Lower leg skin (tissue), 4 donors: ENCODE measurements around the gene HLA-DOA. TPM values are rescaled to one million over a fixed set of nuclear protein-coding genes. Genes with fewer than 3 reads are reported as not detected.

ENCODE experiments used
- DNase-seq, 2 donors: peaks; one replicate each; pipeline ENCODE4 v3.0.0-alpha.2; 2019; ENCODE audit warnings: low spot score in 2 of 2
- H3K4me3 ChIP-seq: fragments of 200-600 bp; sonication (generic); 2 replicates; pipeline ENCODE4 v1.5.1; 2017; ENCODE audit warnings: mild to moderate bottlenecking, low read depth; ENCODE audit not compliant: poor library complexity, severe bottlenecking
- POLR2A ChIP-seq, 2 donors: fragments of 450-650 bp; IDR thresholded peaks; one replicate each; pipeline ENCODE4 v1.6.1; 2016 to 2017; ENCODE audit warnings: antibody characterized with exemption in 2 of 2, mild to moderate bottlenecking in 1 of 2, moderate library complexity in 1 of 2
- WGBS, 2 donors: methylation state at CpG; one replicate each; pipeline ENCODE4 v1.1.5; 2018; 5-methylcytosine and 5-hydroxymethylcytosine counted together
- intact Hi-C: fragments of 100-400 bp; cut with DNase I; formaldehyde crosslinking; loops from one replicate; pipeline ENCODE4 v1.15.0; 2023; ENCODE audit warnings: low total_unique reads
- total RNA-seq, 4 donors: library from RNA; depleted of rRNA; stranded (reverse); fragments of >200 nt; gene quantifications; one replicate each; pipeline ENCODE4 v1.1.0, GENCODE V29; 2016
- TF ChIP-seq, protein P1 (sequence below), 3 donors: fragments of 450-650 bp; IDR thresholded peaks; one replicate each; pipeline ENCODE4 v1.5.1; 2016; ENCODE audit warnings: antibody characterized with exemption in 3 of 3, mild to moderate bottlenecking in 3 of 3, moderate library complexity in 2 of 3

HLA-DOA gene
- 10 to 100 TPM in 3 of 4 donors, 1 to 10 TPM in 1; 4.3 to 47.9 (median 13.4) TPM for total RNA-seq

DNA sequence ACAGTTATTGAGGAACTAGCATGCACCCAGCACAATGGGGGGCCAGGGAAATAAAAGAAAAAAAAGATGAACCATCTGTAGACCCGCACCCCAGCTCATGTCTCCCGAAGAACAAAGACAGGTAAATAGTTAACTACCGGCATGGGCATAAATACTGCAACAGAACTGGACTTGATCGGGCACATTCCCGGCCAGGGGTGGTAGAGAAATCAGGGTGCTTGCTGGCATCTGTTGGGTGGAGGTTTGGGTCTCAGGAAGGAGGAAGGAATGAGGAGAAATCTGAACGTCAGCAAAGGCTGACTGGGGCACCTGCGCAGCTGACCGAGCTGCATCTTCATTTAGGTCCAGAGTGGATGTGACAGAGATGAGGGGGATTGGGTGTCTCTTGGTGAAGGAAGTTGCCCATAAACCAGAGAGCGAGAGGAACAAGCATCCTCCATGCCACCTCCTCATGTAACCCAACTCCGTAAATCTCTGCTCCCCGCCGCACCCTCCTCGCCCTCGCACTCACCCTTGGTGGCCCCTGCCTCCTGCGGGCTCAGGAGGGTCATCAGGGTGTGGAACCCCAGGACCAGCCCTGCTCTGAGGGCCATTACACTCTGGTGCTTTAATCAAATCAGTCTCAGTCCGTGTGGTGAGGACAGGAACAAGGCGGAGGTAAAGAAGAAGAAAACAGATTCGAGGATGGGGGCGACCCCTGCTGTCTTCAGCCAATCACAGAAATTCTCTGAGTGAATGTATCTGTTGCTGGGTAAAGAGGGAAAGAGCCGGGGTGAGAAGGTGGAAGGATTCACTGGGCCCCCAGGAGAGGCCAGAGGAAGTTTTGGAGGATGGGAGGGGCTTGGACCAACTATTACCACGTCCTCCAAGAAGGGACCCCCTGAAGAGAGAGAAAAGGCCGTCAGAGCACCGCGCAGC lies at the start of gene HLA-DOA:
HLA-DOA (minus strand) TSS at position 648 of the 918 bp plus-strand sequence.
- intact Hi-C loops, result no loop called here
- TF ChIP-seq, protein P1, sequence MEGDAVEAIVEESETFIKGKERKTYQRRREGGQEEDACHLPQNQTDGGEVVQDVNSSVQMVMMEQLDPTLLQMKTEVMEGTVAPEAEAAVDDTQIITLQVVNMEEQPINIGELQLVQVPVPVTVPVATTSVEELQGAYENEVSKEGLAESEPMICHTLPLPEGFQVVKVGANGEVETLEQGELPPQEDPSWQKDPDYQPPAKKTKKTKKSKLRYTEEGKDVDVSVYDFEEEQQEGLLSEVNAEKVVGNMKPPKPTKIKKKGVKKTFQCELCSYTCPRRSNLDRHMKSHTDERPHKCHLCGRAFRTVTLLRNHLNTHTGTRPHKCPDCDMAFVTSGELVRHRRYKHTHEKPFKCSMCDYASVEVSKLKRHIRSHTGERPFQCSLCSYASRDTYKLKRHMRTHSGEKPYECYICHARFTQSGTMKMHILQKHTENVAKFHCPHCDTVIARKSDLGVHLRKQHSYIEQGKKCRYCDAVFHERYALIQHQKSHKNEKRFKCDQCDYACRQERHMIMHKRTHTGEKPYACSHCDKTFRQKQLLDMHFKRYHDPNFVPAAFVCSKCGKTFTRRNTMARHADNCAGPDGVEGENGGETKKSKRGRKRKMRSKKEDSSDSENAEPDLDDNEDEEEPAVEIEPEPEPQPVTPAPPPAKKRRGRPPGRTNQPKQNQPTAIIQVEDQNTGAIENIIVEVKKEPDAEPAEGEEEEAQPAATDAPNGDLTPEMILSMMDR (IDR thresholded peaks at IDR 0.05), result no peak
- TF ChIP-seq POLR2A (IDR thresholded peaks at IDR 0.05), result no peak
- no peak within 1 kb of the TSS for H3K4me3 ChIP-seq

DNA sequence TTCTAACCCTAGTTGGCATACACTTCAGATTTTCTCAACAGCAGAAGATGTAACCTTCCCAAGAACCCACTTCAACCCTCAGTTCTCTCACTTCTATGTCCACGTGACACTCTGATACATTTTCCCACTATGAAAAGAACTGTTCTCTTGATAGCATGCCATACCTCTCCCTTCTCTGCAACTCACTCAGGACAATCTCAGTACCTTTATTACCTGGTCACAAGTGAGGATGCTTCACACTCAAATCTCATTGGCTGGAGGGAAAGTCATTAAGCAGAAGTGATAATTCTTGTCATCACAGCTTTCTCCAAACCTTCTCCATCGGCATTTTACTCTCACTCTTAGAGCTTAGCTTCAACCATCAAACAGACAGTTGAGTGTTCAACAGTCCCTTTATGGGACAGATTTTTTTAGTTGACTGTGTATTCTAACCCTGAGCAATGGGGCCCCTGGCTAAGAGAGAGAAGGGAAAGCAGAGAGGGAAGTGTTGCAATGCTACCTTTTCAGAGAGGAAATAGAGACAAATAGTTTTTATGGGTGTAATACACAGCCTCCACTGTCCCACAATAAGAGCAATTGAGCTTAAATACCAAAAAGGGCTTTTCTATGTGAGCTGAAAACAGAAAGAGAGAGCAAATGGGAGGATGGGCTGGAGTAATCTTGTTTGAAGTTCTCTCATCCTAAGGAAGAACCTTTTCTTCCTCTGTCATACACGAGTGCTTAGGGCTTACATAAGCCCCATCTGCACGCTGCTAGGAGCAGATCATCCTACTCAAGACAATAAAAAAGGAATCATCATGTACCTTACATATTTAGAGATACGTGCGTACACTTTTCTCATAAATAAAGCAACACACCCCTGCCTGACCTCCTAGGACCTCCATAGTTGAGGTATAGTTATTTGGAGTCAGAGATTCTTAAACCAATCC lies 48.1 kb upstream of the HLA-DOA start:
- WGBS, 2 donors, result 42 to 67% methylated on average over 6 of the region's 6 CpGs
- H3K4me3 ChIP-seq, result no peak overlapping the region
- TF ChIP-seq, protein P1 (IDR thresholded peaks at IDR 0.05), result no peak
- TF ChIP-seq POLR2A (IDR thresholded peaks at IDR 0.05), result no peak
- DNase-seq, result no peak
- intact Hi-C loops, result no loop called here

More for the DNA sequence above, at the start of gene HLA-DOA:
- no peak for DNase-seq
- WGBS, 2 donors, result 17 to 35% methylated on average over 24 of the region's 24 CpGs

DNA sequence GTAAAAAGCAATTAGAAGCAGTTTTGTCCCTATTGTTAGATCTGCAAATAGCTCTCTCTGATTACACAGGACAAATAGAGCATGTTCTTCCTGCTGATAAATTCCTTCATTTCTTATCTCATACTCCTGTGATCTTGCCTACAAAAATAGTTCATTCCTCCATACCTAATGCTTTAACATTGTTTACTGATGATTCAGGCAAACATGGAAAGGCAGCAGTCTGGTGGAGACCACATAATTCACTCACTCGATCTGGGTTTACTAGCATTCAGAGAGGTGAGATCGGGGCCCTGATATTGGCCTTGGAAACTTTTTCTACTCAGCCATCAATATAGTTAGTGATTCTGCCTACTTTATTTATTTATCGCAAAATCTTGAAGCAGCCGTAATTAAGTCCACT lies 43.8 kb upstream of the HLA-DOA start:
- H3K4me3 ChIP-seq, result no peak overlapping the region
- DNase-seq, result no peak
- TF ChIP-seq POLR2A (IDR thresholded peaks at IDR 0.05), result no peak
- TF ChIP-seq, protein P1 (IDR thresholded peaks at IDR 0.05), result no peak
- intact Hi-C loops, result no loop called here
- 60 to 70% methylated on average over 4 of the region's 4 CpGs for WGBS, 2 donors

DNA sequence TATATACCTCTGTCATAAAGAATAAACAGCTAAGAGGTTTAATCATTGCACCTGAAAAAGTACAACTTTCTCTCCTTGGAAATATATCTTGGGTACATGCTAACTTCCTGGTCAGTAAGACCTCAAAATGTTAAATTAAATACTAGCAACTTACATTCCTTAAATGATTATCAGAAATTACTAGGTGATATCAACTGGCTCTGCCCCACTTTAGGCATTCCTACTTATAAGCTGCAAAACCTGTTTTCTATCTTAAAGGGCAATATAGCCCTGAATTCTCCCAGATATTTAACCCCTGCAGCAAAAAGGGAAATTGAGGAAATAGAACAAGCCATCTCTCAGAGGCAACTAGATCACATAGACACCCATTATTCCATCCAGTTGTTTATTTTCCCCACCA lies 43.2 kb upstream of the HLA-DOA start:
- no peak for TF ChIP-seq POLR2A (IDR thresholded peaks at IDR 0.05)
- TF ChIP-seq, protein P1 (IDR thresholded peaks at IDR 0.05), result no peak
- no peak for DNase-seq
- intact Hi-C loops, result no loop called here
- H3K4me3 ChIP-seq, result no peak overlapping the region

DNA sequence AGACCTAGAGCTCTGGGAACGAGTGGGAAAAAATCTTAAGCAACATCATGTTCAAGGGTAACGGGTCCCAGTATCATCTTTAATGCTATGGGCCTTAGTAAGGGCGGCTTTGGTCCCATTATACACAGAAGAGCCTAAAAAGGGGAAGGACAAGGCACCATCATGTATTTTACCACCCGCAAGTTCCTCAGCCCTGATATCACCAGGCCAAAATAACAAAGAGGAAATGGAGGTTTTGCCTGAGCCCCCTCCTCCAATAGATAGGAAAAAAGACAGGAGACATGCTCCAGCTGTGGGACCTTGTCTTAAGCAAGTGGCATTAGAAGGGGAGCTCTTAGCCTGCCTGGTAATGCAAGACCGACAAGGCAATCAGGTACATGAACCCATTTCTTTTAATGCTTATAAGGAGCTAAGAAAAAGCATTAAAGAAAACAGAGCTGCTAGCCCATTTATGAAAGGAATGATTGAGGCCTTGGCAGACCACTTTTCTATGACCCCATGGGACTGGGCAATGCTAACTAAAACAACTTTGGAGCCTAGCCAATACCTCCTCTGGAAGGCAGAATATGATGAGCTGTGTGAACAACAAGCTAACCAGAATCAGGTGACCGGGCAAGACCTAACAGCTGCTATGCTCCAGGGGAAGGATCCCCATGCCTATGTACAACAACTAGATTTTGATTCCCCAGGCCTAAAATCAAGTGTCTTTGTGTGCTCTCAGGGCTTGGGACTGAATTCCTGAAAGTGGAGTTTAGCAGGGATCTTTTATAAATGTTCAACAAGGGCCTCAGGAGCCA lies 40.8 kb upstream of the HLA-DOA start:
- intact Hi-C loops, result no loop called here
- DNase-seq, result no peak
- no peak overlapping the region for H3K4me3 ChIP-seq
- TF ChIP-seq POLR2A (IDR thresholded peaks at IDR 0.05), result no peak
- TF ChIP-seq, protein P1 (IDR thresholded peaks at IDR 0.05), result no peak
- 75 to 90% methylated on average over 5 to 6 of the region's 6 CpGs for WGBS, 2 donors
